Gastroesophageal sphincter (tissue), 4 donors: ENCODE data around the gene PAK2. TPM values are rescaled to one million over a fixed set of nuclear protein-coding genes. Genes with fewer than 3 reads are reported as not detected.

ENCODE experiments used
- ATAC-seq: fragments of 150-250 bp; one replicate; pipeline ENCODE4 v1.9.1; 2016; ENCODE audit warnings: mild to moderate bottlenecking, moderate library complexity
- H3K27ac ChIP-seq, 4 donors: fragments of 200-600 bp; sonication (generic) in 3 of 4; 1 replicate in 3 of 4; 2 replicates in 1 of 4; pipeline ENCODE4 v1.5.1; 2016 to 2019
- H3K27me3 ChIP-seq: fragments of 200-600 bp; sonication (generic); one replicate; pipeline ENCODE4 v1.5.1; 2019
- H3K36me3 ChIP-seq, 2 donors: fragments of 200-600 bp; sonication (generic); one replicate each; pipeline ENCODE4 v1.5.1; 2019; ENCODE audit warnings: control low read depth in 1 of 2
- H3K4me1 ChIP-seq, 3 donors: fragments of 200-600 bp; sonication (generic); 1 replicate in 2 of 3; 2 replicates in 1 of 3; pipeline ENCODE4 v1.5.1; 2016 to 2019; ENCODE audit warnings: control low read depth in 2 of 3
- H3K4me3 ChIP-seq, 2 donors: fragments of 200-600 bp; sonication (generic); one replicate each; pipeline ENCODE4 v1.5.1; 2019; ENCODE audit warnings: mild to moderate bottlenecking in 1 of 2, moderate library complexity in 1 of 2
- H3K9me3 ChIP-seq, 3 donors: fragments of 200-600 bp; sonication (generic); one replicate each; pipeline ENCODE4 v1.5.1; 2017 to 2019; ENCODE audit warnings: control low read depth in 2 of 3
- EP300 ChIP-seq: sonication (generic); formaldehyde crosslinking; IDR thresholded peaks from one replicate; pipeline ENCODE4 v1.6.1; 2017; ENCODE audit warnings: antibody characterized with exemption, mild to moderate bottlenecking
- POLR2A ChIP-seq, 2 donors: fragments of 450-650 bp; IDR thresholded peaks; one replicate each; pipeline ENCODE4 v1.6.1; 2017; ENCODE audit warnings: antibody characterized with exemption in 2 of 2, mild to moderate bottlenecking in 2 of 2, moderate library complexity in 1 of 2
- POLR2AphosphoS5 ChIP-seq: sonication (generic); formaldehyde crosslinking; IDR thresholded peaks from one replicate; pipeline ENCODE4 v1.6.1; 2017; ENCODE audit warnings: antibody characterized with exemption
- WGBS, 2 donors: methylation state at CpG; one replicate each; pipeline ENCODE4 v1.1.5; 2018; ENCODE audit warnings: low coverage in 1 of 2; 5-methylcytosine and 5-hydroxymethylcytosine counted together
- total RNA-seq, 4 donors: library from RNA; depleted of rRNA; stranded (reverse); fragments of >200 nt; gene quantifications; one replicate each; pipeline ENCODE4 v1.1.0, GENCODE V29; 2016
- TF ChIP-seq, protein P1 (sequence below), 4 experiments: fragments of 200-600 bp in 2 of 4; fragments of 450-650 bp in 2 of 4; sonication (generic) in 1 of 4; IDR thresholded peaks; one replicate each; pipeline ENCODE4 v1.5.1; 2017 to 2019; ENCODE audit warnings: antibody characterized with exemption in 4 of 4, mild to moderate bottlenecking in 2 of 4, moderate library complexity in 2 of 4

The PAK2 gene
- total RNA-seq, 4 donors from 2014 or later = 46.5 to 69.5 (median 61.8) TPM

DNA sequence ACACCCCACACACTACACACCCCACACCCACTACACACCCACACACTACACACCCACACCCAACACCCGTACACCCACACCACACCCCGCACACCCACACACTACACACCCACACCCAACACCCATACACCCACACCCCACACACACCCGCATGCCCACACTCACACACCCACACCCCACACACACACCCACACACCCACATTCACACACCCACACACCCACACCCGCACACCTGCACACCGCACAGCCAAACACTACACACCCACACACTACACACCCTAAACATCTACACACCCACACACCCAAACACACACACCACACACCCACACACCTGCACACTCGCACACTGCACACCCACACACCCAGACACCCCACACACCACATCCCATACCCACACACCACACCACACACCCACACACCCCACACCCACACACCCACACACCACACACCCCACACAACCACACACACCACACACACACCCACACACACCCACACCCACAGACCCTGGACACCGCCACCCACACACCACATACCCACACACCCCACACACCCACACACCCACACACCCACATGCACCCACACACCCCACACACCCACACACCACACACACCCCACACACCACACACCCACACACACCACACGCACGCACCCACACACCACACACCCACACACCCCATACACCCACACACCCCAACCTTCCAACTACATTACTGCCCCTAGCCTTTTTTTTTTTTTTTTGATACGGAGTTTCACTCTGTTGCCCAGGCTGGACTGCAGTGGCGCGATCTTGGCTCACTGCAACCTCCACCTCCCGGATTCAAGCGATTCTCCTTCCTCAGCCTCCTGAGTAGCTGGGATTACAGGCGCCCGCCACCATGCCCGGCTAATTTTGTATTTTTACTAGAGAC is 44.5 kb upstream of the PAK2 start:
- 85 to 87% methylated on average over 7 to 9 of the region's 17 CpGs for WGBS, 2 donors
- ATAC-seq = no peak
- Histone ChIP-seq H3K4me1 (no peaks in the 10 kb centered on the region), H3K4me3 (no peak overlapping the region), H3K27me3 (no peaks in the 10 kb centered on the region), H3K36me3 (no peaks in the 10 kb centered on the region), H3K9me3 (no peaks in the 10 kb centered on the region), H3K27ac (no peak overlapping the region)
- TF ChIP-seq POLR2A (IDR thresholded peaks at IDR 0.05) (no peak), POLR2AphosphoS5 (no peak), EP300 (no peak)
- TF ChIP-seq, protein P1, sequence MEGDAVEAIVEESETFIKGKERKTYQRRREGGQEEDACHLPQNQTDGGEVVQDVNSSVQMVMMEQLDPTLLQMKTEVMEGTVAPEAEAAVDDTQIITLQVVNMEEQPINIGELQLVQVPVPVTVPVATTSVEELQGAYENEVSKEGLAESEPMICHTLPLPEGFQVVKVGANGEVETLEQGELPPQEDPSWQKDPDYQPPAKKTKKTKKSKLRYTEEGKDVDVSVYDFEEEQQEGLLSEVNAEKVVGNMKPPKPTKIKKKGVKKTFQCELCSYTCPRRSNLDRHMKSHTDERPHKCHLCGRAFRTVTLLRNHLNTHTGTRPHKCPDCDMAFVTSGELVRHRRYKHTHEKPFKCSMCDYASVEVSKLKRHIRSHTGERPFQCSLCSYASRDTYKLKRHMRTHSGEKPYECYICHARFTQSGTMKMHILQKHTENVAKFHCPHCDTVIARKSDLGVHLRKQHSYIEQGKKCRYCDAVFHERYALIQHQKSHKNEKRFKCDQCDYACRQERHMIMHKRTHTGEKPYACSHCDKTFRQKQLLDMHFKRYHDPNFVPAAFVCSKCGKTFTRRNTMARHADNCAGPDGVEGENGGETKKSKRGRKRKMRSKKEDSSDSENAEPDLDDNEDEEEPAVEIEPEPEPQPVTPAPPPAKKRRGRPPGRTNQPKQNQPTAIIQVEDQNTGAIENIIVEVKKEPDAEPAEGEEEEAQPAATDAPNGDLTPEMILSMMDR (IDR thresholded peaks at IDR 0.05) = no peak

DNA sequence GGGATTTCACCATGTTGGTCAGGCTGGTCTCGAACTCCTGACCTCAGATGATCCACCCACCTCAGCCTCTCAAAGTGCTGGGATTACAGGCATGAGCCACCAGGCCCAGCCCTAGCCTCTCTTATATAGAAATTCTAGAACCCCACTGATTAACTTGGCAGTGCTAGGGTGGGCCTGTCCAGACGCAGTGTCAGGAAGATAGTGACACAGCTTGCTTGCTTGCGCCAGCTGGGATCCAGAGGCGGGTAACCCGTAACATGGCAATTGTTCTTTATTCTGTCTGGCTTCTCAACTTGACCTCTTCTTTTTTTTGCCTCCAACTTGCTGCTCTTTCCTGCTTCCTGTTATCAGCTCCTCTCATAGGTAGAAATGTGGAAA is 43.8 kb upstream of the PAK2 start:
- ATAC-seq = no peak
- Histone ChIP-seq H3K27ac (no peak overlapping the region), H3K4me3 (no peak overlapping the region), H3K36me3 (no peaks in the 10 kb centered on the region), H3K9me3 (no peaks in the 10 kb centered on the region), H3K27me3 (no peaks in the 10 kb centered on the region), H3K4me1 (no peaks in the 10 kb centered on the region)
- TF ChIP-seq POLR2A (IDR thresholded peaks at IDR 0.05) (no peak), POLR2AphosphoS5 (no peak), EP300 (no peak)
- TF ChIP-seq, protein P1 (IDR thresholded peaks at IDR 0.05) = no peak
- WGBS, 2 donors = 100% methylated on average over 2 of the region's 5 CpGs; no CpG with 5 or more reads in 1 of the 2 donors

DNA sequence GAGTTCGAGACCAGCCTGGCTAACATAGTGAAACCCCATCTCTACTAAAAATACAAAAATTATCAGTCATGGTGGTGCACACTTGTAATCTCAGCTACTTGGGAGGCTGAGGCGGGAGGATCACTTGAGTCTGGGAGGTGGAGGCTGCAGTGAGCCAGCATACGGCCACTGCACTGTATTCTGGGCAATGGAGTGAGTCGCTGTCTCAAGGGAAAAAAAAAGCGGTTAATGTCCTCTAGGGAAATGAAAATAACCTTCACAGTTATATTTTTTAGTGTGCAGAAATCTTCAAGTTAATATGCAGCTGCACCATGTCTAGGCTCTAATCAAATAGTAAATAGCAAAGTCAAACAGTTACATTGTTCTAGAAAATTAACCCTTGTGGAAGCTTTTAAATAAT is 42.4 kb upstream of the PAK2 start:
- 70 to 96% methylated on average over 5 of the region's 5 CpGs for WGBS, 2 donors
- no peak overlapping the region for H3K27ac ChIP-seq

DNA sequence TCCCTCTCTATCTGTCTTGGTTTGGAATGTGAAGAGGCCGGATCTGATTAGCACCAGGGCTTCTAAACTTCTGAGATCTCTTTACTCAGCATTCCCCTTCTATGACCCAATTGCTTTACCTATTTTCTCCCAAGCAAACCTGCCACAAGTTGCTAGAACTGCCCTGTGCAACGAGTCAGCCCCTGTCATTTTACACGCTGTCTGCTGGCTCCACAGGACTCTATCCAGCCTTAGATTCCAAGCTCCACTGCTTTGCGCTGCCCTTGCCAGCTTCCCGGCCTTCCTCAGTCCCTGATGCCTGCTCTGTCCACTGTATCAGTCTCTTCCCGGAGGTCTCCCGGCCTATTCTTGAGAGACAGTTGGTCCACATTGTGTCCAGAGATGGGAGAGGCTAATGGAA is 39.9 kb upstream of the PAK2 start:
- ATAC-seq = no peak

More for the DNA sequence above, 42.4 kb upstream of the PAK2 start:
- Histone ChIP-seq H3K4me3 (no peak overlapping the region), H3K4me1 (no peaks in the 10 kb centered on the region), H3K9me3 (no peaks in the 10 kb centered on the region), H3K36me3 (no peaks in the 10 kb centered on the region), H3K27me3 (no peaks in the 10 kb centered on the region)
- ATAC-seq = no peak
- no peak for TF ChIP-seq POLR2AphosphoS5
- TF ChIP-seq, protein P1 (IDR thresholded peaks at IDR 0.05) = no peak

More for the DNA sequence above, 39.9 kb upstream of the PAK2 start:
- H3K27ac ChIP-seq = no peak overlapping the region
- 79% methylated on average over 7 of the region's 7 CpGs for WGBS, 2 donors
- TF ChIP-seq EP300 (no peak), POLR2A (IDR thresholded peaks at IDR 0.05) (no peak), POLR2AphosphoS5 (no peak)
- TF ChIP-seq, protein P1 (IDR thresholded peaks at IDR 0.05) = no peak
- no peaks in the 10 kb centered on the region for H3K4me1 ChIP-seq
- no peaks in the 10 kb centered on the region for H3K9me3 ChIP-seq
- H3K36me3 ChIP-seq = no peaks in the 10 kb centered on the region
- no peaks in the 10 kb centered on the region for H3K27me3 ChIP-seq
- H3K4me3 ChIP-seq = no peak overlapping the region
